ENCODE measurements around the gene FBXL7.

FBXL7 gene

DNA sequence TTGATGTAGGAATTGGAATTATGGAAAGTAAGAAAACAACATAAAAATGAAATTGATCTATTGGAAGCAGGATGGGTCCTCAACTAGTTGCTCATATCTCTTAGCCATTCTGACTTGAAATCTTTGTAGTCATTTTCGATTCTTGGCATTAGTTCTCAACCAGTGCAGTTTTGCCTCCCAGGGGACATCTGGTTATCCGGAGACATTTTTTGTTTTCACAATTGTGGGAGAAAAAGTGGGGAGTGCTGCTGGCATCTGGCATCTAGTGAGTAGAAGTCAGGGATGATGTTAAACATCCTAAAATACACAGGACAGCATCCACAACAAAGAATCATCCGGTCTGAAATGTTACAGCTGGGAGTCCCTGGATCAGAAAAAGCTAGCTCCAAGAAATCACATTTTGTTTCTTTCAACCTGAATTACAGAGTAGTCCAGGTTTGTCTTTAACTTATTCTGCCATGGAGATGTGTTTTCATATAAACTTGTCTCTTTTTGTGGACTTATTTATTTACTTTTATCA, 74.9 kb downstream of the FBXL7 start:
- in situ Hi-C loops (cut with HindIII; ENCODE audit: low sequenced_read_pairs), result no loop called here

DNA sequence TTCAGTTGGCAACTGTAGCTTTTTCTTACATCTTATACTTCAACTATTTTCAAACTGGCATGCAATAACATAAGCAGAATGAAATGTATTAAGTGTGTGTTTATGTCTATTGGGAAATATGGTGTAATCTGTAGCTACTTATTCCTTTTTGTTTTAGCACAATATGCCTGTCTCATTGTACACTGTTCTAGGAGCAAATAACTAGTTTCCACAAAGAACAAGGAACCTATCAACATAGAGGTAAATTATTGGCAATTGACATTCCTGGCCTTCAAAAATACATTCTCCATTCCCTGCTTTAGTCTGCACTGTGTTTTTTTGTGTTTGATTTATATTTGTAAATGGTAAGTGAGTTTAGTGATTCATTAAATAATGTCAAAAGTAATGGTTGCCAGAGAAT, 75.7 kb downstream of the FBXL7 start:
- in situ Hi-C loops (cut with HindIII; ENCODE audit: low sequenced_read_pairs), result no loop called here

GRCh38 chr5:15577132-15577531, 77.2 kb downstream of the FBXL7 start:
- in situ Hi-C loops (cut with HindIII; ENCODE audit: low sequenced_read_pairs), result no loop called here

DNA sequence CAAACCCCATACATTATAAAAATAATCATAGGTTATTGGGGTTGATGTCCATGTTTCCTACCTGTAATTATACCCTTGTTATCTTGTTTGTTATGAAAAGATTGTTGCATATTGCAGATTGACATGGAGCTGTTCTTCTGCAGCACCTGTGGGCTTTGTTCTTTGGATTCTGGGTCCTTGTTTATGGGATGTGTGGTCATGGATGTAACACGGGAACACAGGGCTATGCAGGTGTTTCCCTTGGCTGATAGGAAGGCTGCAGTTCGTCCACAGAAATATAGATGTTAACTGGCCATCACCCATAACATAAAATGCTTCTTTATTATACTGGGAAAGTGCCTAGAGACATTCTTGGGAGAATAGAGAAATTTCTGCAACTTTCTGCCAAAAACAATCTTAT, 77.9 kb downstream of the FBXL7 start:
- in situ Hi-C loops (cut with HindIII; ENCODE audit: low sequenced_read_pairs), result no loop called here

DNA sequence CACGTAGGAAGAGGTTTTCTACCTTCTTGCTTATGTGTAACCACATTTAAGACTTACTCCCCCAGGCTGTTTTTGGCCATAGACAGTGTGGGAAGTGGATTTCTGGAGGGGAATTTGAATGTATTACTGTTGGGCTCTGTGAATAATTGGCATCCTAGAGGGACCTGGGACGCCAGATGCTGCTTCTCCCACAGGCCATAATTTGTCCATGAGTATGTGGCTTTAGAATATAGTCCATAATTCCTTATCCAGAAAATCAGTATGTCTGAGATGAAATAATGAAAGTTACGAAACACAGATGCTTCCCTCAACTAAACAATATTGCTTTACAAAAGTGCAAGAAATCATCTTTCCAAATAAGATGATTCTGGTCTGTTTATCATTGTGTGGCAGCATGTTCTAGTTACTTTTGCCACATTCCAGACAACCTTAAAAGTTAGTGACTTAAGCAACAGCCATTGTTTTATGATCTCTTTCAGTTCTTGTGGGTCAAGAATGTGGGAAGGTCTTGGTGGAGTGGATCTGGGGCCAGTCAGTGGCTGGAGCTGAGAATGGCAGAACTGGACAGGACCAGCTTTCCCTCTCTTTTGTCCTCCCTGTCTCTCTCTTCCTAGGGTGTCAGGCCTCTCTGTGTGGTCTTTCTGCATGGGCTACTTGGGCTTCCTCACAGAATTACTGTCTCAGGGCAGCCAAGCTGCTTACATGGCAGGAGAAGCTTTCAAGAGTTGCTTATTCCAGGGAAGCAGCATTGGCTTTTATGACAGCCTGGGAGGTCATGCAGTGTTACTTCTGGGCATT, 79.4 kb downstream of the FBXL7 start:
- in situ Hi-C loops (cut with HindIII; ENCODE audit: low sequenced_read_pairs), result no loop called here

DNA sequence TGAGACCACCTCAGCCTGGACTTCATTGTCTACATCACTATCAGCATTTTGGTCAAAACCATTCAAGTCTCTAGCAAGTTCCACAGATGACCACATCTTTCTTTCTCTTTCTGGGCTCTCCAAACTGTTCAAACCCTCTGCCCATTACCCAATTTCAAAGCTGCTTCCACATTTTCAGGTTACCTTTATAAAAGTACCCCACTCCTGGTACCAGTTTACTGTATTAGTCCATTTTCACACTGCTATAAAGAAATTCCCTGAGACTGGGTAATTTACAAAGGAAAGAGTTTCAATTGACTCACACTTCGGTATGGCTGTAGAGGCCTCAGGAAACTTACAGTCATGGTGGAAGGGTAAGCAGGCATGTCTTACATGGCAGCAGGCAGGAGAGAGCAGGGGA, 84.5 kb downstream of the FBXL7 start:
- in situ Hi-C loops (cut with HindIII; ENCODE audit: low sequenced_read_pairs), result no loop called here

- in situ Hi-C loops (cut with HindIII; ENCODE audit: low sequenced_read_pairs), result no loop called here
Observed at GRCh38 chr5:15585128-15585527, 85.1 kb downstream of the FBXL7 start.

GRCh38 chr5:15585841-15586591, 86.0 kb downstream of the FBXL7 start:
- in situ Hi-C loops (cut with HindIII; ENCODE audit: low sequenced_read_pairs), result no loop called here

DNA sequence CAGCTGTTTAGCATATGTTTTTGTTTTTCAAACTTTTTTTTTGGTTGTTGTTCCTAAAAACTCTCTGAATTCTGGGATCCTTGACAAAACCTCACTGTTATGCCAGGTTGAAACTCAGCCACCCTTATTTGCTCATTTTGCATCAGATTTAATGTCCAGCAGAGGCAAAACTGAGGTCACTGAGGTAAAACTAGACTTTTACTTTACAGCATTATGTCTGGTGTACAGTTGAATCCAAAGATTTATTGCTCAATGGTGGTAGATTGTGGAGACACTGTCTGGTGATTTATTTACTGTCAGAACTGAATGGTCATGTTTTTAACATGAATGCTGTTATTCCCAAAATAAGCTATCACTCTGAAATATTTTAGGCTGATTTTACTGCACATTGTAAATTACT, 87.9 kb downstream of the FBXL7 start:
- in situ Hi-C loops (cut with HindIII; ENCODE audit: low sequenced_read_pairs), result no loop called here

- in situ Hi-C loops (cut with HindIII; ENCODE audit: low sequenced_read_pairs), result no loop called here
Observed at GRCh38 chr5:15592728-15593127, 92.7 kb downstream of the FBXL7 start.

DNA sequence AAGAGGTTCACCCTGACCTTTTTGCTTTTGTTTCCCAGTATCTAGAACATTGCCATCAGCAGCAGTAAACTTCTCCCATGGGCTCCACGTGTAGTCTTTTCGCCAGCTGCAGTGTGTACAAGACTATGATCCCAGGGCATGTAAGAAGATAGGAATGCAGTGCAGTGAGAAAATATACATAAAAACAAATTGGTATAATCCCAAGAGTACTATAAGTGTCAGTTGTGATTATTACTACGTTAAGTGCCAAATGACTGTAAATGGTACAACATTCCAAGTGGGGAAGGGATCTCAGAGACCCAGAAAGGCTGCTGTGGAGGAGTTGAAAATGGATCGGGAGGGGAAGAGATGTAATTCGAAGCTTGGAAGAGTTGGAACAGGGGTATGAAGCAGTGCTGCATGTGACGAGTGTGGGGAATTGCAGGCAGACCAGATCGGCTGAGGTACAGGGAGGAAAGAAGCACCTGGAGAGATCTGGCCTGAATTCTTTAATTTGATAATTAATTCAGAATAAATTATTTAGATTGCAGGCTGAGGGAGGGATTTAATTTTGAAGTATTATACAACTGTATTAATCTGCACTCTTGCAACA, 95.1 kb downstream of the FBXL7 start:
- in situ Hi-C loops (cut with HindIII; ENCODE audit: low sequenced_read_pairs), result no loop called here

DNA sequence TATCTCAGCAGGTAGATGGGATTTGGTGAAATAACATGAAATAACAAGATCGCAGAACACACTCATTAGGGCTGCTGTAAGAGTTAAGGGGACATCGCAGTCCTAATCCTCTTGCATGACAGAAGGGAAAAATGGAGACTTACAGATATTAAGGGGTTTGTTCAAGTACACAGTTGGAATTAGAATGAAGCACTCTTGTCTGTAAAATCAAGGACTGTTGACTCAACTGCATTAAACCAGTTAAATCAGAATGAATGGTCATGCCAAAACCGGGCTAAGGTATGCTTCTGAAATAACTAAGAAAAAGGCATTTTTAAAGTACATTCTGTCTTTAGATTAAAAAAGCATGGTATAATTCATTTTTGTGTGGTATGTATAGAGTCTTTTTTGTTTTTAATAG, 95.9 kb downstream of the FBXL7 start:
- in situ Hi-C loops (cut with HindIII; ENCODE audit: low sequenced_read_pairs), result no loop called here

GRCh38 chr5:15596936-15597335, 97.0 kb downstream of the FBXL7 start:
- in situ Hi-C loops (cut with HindIII; ENCODE audit: low sequenced_read_pairs), result no loop called here

DNA sequence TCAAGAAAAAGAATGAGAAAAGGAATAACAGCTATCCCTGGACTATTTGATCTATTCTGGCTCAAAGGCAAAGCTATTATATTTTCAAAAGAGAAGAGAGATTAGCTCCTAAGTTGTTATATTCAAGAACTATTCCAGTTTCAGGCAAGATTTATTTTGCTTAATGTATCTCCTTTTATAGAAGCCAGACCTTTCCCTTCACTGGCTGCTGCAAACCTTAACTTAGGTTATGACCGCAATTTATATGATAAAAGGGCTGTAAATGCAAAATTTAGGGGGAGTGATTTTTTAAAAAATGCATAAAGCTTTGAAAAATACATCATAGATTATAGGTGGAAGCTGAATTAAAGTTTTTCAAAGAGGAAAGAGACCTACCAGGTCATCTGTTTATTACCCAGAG, 97.8 kb downstream of the FBXL7 start:
- in situ Hi-C loops (cut with HindIII; ENCODE audit: low sequenced_read_pairs), result no loop called here

DNA sequence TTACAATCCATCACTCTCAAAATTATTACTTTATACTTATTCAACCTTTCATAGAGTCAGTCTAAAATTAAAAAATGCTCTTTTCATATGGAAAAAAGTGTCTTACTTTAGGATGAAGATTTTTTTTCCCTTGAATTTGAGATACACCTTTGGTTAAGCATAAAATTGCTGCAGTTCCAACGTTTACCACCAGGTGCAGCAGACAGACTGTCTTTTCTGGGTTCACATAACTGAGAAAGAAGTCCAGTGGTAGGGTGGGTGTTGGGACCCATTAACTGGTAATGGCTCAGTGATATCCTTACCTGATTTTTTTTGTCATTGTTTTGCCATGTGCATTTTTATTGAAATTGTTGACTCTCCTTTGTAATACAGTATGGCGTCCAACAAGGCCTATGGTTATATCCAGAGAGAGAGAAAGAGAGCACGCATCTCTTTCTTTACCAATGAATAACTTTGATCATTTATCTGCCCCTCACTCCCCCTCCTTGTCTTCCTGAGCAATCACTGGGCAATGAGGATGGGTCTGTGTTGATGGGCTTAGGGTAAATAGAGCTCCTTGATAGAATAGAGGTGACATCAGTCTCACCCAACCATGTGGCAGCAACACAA, 98.4 kb downstream of the FBXL7 start:
- in situ Hi-C loops (cut with HindIII; ENCODE audit: low sequenced_read_pairs), result no loop called here

GRCh38 chr5:15600035-15600434, 100.1 kb downstream of the FBXL7 start:
- in situ Hi-C loops (cut with HindIII; ENCODE audit: low sequenced_read_pairs), result no loop called here

DNA sequence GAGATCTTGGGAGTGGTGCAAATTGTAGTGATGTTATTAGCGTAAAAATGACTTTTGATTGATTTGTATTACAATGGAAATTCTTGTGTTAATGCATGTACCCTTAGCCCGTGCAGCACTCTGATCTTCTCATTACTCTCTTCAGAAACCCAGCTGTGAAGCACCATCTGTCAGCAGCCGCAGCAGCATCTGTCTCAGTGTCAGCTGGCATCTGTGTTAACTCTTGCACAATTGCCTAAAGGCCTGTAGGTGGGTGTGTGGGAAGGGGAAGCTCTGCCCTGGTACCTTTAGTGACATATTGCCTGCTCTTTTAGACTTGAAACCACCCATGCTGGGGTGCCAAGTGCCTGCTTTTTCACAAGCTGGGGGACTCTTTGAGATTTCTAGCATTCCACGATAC, 101.3 kb downstream of the FBXL7 start:
- in situ Hi-C loops (cut with HindIII; ENCODE audit: low sequenced_read_pairs), result no loop called here

GRCh38 chr5:15601853-15602252, 101.9 kb downstream of the FBXL7 start:
- in situ Hi-C loops (cut with HindIII; ENCODE audit: low sequenced_read_pairs), result no loop called here

GRCh38 chr5:15604986-15605385, 105.0 kb downstream of the FBXL7 start:
- in situ Hi-C loops (cut with HindIII; ENCODE audit: low sequenced_read_pairs), result no loop called here

DNA sequence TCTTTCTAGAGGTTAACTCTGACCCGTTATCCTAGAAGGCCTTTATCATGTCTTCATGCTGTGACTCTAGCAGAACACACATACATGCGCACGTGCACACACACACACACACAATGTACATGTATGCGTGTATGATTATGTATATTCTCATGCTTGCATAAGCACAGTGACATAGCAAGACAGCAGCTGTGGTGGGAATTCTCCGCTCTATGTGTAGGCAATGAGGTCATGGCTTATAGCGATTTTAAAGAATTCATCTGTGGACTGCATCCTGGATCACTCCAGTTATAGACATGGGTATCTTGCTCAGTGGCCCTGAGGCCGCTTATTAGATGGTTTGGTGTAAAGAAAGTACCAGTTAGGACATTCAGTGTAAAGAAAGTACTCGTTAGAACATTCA, 106.2 kb downstream of the FBXL7 start:
- in situ Hi-C loops (cut with HindIII; ENCODE audit: low sequenced_read_pairs), result no loop called here

- in situ Hi-C loops (cut with HindIII; ENCODE audit: low sequenced_read_pairs), result no loop called here
Observed at GRCh38 chr5:15607076-15607475, 107.1 kb downstream of the FBXL7 start.

Measured in DLD1 (cell line).